Chondrocyte (in vitro differentiated cells): Measurements from ENCODE around the gene SPATS2. TPM values are rescaled to one million over a fixed set of nuclear protein-coding genes. Genes with fewer than 3 reads are reported as not detected.
A peak's percentile ranks its signal among the peaks of the same experiment; 100 is the strongest.

Experiments used
- DNase-seq: peaks from one replicate; pipeline ENCODE4 v3.0.0; 2021; ENCODE audit warnings: mixed read lengths, low spot score
- H3K27ac Mint-ChIP-seq: one replicate; pipeline ENCODE4 v1.8.0; 2021; ENCODE audit warnings: mild to moderate bottlenecking, moderate library complexity, mixed read lengths; ENCODE audit not compliant: unreplicated experiment
- H3K27me3 Mint-ChIP-seq: 2 replicates; pipeline ENCODE4 v1.8.0; 2021; ENCODE audit warnings: low read depth, mixed read lengths
- H3K36me3 Mint-ChIP-seq: 2 replicates; pipeline ENCODE4 v1.8.0; 2021; ENCODE audit warnings: low read depth, mixed read lengths
- H3K4me1 Mint-ChIP-seq: 2 replicates; pipeline ENCODE4 v1.8.0; 2021; ENCODE audit warnings: low read depth, mild to moderate bottlenecking, mixed read lengths
- H3K4me3 Mint-ChIP-seq: one replicate; pipeline ENCODE4 v1.8.0; 2021; ENCODE audit warnings: mild to moderate bottlenecking, moderate library complexity, mixed read lengths; ENCODE audit not compliant: unreplicated experiment
- H3K9me3 Mint-ChIP-seq: 2 replicates; pipeline ENCODE4 v1.8.0; 2021; ENCODE audit warnings: low read depth, mixed read lengths
- total RNA-seq: library from RNA; stranded (reverse); gene quantifications from 3 replicates; pipeline ENCODE4 v1.2.1, GENCODE V29; 2021
- TF ChIP-seq, protein P1 (sequence below): fragments of 200-600 bp; sonication (generic); IDR thresholded peaks from 2 replicates; pipeline ENCODE4 v1.5.0; 2021; ENCODE audit warnings: antibody characterized with exemption, mild to moderate bottlenecking, moderate library complexity

The SPATS2 gene
- total RNA-seq, 1 donor from 2014 or later: 24.2 TPM

DNA sequence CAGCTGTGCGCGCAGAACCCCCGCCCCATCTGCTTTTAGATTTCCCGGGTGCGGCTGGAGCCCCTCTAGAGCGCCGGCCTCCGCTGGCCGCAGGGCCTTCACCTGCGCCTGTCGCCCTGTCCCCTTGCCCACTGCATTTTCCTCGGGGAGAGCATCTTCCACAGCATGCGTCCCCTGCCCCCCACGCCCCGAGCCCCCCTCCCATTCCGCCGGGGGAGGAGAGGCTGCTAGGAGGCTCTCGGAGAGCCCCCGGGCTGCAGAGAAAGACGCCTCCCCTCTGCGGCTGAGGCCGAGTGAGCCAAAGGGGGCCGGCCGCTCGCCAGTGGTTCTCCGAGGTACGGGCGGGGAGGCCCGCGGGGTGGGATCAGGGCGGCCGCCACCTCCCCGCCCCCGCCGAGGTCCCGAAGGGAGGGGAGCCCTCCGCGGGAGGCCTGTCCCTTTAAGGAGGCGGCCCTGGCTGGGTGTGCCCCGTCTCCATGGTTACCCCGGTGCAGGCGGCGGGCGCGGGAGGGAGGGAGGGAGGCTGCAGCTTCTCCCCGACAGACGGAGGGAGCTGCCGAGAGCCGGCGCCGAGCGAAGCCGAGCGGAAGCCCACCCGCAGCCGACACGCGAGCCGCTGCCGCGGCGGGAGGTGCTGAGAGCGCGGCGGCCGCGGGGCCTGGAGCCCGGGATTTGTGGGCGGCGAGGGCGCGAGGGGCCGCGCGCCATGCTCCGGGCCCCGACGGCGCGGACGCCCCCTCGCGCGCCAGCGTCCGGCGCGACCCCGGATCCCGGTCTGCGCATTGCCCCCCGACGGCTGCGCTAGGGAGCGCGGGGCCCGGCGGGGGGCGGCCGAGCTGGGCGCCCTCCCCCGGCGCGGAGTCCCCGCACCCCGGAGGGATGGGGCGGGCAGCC lies 171.5 kb downstream of the SPATS2 start, which contains the start of gene KCNH3:
Gene KCNH3, plus strand, starts transcription at position 521 of the 894 bp plus-strand sequence. CDS start 387 bp downstream, outside the sequence.
- H3K27ac Mint-ChIP-seq: no peak within 1 kb of the TSS
- H3K4me1 Mint-ChIP-seq: peaks cover 11% of the 10 kb centered on the region
- H3K9me3 Mint-ChIP-seq: no peaks in the 10 kb centered on the region
- H3K36me3 Mint-ChIP-seq: no peaks in the 10 kb centered on the region
- peaks cover 9% of the 10 kb centered on the region for H3K27me3 Mint-ChIP-seq
- TF ChIP-seq, protein P1, sequence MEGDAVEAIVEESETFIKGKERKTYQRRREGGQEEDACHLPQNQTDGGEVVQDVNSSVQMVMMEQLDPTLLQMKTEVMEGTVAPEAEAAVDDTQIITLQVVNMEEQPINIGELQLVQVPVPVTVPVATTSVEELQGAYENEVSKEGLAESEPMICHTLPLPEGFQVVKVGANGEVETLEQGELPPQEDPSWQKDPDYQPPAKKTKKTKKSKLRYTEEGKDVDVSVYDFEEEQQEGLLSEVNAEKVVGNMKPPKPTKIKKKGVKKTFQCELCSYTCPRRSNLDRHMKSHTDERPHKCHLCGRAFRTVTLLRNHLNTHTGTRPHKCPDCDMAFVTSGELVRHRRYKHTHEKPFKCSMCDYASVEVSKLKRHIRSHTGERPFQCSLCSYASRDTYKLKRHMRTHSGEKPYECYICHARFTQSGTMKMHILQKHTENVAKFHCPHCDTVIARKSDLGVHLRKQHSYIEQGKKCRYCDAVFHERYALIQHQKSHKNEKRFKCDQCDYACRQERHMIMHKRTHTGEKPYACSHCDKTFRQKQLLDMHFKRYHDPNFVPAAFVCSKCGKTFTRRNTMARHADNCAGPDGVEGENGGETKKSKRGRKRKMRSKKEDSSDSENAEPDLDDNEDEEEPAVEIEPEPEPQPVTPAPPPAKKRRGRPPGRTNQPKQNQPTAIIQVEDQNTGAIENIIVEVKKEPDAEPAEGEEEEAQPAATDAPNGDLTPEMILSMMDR: no peak
- H3K4me3 Mint-ChIP-seq: peak within 1 kb of the TSS; percentile 55
- no peak for DNase-seq

DNA sequence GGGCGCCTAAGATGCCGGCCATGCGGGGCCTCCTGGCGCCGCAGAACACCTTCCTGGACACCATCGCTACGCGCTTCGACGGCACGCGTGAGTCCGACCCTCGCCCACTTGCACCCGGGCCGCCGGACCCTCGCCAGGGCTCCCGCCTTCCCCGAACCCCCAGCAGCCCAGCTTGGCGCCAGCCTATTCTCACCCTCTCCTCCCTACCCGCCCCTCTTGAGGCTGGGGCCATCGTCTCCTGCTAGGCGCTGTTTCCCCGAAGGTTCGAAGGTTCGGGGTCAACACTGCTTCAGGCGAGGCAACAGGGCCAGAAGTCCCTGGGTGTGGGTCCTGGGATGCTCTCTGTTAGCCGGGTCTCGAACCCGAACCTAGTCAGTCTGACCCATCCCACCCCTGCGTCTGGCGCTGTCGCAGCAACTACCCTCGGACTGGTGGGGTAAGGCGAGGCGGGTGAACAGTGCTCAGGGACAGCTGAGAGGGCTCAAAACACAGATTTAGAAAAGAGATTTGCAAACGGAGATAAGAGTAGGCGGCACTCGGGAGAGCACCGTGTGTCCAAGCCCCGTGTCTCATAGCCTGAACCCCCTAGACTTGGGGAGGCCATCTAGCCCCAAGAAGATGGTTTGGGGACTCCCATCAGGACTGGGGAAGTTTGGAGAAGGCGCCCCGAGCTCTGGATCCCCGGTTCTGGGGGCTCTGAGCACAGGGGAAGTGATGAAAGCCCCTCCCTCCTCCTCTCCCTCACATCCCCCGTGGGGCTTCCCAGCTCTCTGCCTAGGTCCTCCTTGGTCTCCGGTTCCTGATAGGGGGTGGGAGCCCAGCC lies 172.4 kb downstream of the SPATS2 start:
- Mint-ChIP-seq H3K27me3 (peaks cover 14% of the 10 kb centered on the region), H3K4me3 (peak overlapping the region; percentile 42), H3K27ac (no peak overlapping the region), H3K9me3 (no peaks in the 10 kb centered on the region), H3K36me3 (no peaks in the 10 kb centered on the region), H3K4me1 (peaks cover 11% of the 10 kb centered on the region)
- TF ChIP-seq, protein P1: no peak
- DNase-seq: no peak

DNA sequence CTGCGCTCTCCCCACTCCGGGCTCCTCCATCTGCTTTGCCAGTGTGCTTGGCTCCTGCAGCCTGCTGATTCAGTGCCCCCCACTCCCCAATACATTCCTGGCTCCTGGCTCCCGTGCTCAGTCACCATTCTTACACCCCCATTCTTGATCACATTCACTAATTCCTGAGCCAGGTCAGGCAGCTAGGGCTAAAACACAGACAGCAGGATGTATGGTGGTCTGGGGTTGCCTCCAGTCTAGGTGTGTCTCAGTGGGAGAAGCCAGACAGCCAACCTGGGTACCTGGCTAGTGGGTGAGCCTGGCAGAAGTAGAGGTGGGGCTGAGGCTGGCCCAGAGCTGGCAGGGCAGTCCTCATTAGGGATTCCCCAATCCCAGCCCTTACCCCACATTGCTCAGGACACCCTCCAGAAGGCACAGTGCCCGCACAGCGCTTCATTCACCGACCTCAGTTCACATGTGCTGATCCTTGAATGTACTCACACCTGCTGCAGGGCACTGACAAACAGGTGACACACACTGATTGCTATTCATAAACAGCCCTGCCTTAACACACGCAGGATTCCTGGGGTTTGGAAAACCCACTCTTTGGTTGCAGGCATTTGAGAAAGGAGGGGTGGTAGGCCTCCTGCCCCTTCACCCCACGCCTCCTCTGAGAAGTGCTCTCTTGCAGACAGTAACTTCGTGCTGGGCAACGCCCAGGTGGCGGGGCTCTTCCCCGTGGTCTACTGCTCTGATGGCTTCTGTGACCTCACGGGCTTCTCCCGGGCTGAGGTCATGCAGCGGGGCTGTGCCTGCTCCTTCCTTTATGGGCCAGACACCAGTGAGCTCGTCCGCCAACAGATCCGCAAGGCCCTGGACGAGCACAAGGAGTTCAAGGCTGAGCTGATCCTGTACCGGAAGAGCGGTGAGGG lies 173.2 kb downstream of the SPATS2 start:
- no peak for DNase-seq
- Mint-ChIP-seq H3K4me1 (peaks cover 11% of the 10 kb centered on the region), H3K27ac (no peak overlapping the region), H3K36me3 (no peaks in the 10 kb centered on the region), H3K27me3 (peaks cover 19% of the 10 kb centered on the region), H3K9me3 (no peaks in the 10 kb centered on the region), H3K4me3 (no peak overlapping the region)
- TF ChIP-seq, protein P1: no peak

DNA sequence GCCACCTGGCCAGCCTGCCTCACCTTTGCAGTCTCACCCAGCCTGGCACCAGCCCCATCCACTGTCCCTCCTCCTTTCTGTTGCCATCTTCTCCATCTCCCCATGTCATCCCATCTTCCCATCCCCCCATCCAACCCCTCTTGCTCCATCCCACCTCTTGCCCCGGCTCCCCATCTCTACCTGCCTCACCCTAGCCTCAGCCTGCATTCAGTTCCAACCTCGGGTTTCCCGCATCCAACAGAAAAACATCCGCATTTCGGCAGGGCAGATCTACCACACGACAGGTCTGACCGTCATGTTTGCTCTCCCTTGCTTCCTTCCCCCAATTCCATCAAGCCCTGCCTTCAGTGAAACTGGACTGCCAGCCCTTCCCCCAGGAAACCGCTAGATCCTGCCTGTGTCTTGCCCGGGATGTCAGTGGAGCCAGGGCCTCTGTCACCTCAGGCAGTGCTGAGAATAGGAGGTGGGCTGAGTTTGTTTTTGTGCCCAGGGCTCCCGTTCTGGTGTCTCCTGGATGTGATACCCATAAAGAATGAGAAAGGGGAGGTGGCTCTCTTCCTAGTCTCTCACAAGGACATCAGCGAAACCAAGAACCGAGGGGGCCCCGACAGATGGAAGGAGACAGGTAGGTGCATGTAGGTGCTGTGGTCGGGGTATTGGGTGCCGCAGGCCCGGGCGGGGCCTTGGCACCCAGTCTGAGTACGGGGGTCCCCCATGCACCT lies 174.0 kb downstream of the SPATS2 start:
- no peak overlapping the region for H3K4me3 Mint-ChIP-seq
- H3K27ac Mint-ChIP-seq: no peak overlapping the region
- no peaks in the 10 kb centered on the region for H3K9me3 Mint-ChIP-seq
- peaks cover 9% of the 10 kb centered on the region for H3K4me1 Mint-ChIP-seq
- peaks cover 23% of the 10 kb centered on the region for H3K27me3 Mint-ChIP-seq
- DNase-seq: no peak
- TF ChIP-seq, protein P1: no peak
- H3K36me3 Mint-ChIP-seq: no peaks in the 10 kb centered on the region
